Coronary artery (tissue), 2 donors: ENCODE results near the gene TXNL4B.

Source experiments
- DNase-seq: peaks from one replicate; pipeline ENCODE4 v3.0.0-alpha.2; 2017; ENCODE audit warnings: low spot score
- H3K27ac ChIP-seq, 2 donors: fragments of 200-600 bp; sonication (generic); one replicate each; pipeline ENCODE4 v1.5.1; 2016 to 2019
- H3K4me3 ChIP-seq: fragments of 200-600 bp; sonication (generic); 2 replicates; pipeline ENCODE4 v1.5.1; 2016; ENCODE audit warnings: mild to moderate bottlenecking, moderate library complexity
- CTCF ChIP-seq: fragments of 200-600 bp; sonication (generic); IDR thresholded peaks from one replicate; pipeline ENCODE4 v1.5.1; 2019; ENCODE audit warnings: antibody characterized with exemption

Gene TXNL4B

GRCh38 chr16:72108353-72109102, 15.1 kb upstream of the TXNL4B start:
- H3K27ac ChIP-seq, result no peak overlapping the region
- no peak overlapping the region for H3K4me3 ChIP-seq
- no peak for DNase-seq
- TF ChIP-seq CTCF, result no peak

GRCh38 chr16:72107371-72107770, 14.0 kb upstream of the TXNL4B start:
- no peak for TF ChIP-seq CTCF
- H3K27ac ChIP-seq, result no peak overlapping the region
- H3K4me3 ChIP-seq, result no peak overlapping the region
- DNase-seq, result no peak

- no peak overlapping the region for H3K4me3 ChIP-seq
- no peak for TF ChIP-seq CTCF
- DNase-seq, result no peak
- no peak overlapping the region for H3K27ac ChIP-seq
Measured at GRCh38 chr16:72105978-72106377, 12.6 kb upstream of the TXNL4B start.

GRCh38 chr16:72104905-72105304, 11.5 kb upstream of the TXNL4B start:
- TF ChIP-seq CTCF, result no peak
- Histone ChIP-seq H3K27ac (no peak overlapping the region), H3K4me3 (no peak overlapping the region)
- no peak for DNase-seq

GRCh38 chr16:72101195-72101594, 7.8 kb upstream of the TXNL4B start:
- DNase-seq, result no peak
- TF ChIP-seq CTCF, result no peak

GRCh38 chr16:72099377-72099818, 6.0 kb upstream of the TXNL4B start:
- DNase-seq, result no peak
- TF ChIP-seq CTCF, result peak; percentile 18
- Histone ChIP-seq H3K4me3 (no peak overlapping the region), H3K27ac (no peak overlapping the region)

More at GRCh38 chr16:72101195-72101594, 7.8 kb upstream of the TXNL4B start:
- Histone ChIP-seq H3K27ac (no peak overlapping the region), H3K4me3 (no peak overlapping the region)

GRCh38 chr16:72098936-72099335, 5.5 kb upstream of the TXNL4B start:
- no peak overlapping the region for H3K27ac ChIP-seq
- no peak for TF ChIP-seq CTCF
- no peak overlapping the region for H3K4me3 ChIP-seq
- no peak for DNase-seq
